ENCODE measurements around the gene GPR107.

The GPR107 gene

GRCh38 chr9:130058154-130058553, 4.4 kb downstream of the GPR107 start:
- no peaks in the 10 kb centered on the region for H3K9me3 Mint-ChIP-seq
- H3K36me3 Mint-ChIP-seq (ENCODE audit: low read depth), result peaks cover 46% of the 10 kb centered on the region
- peaks cover 30% of the 10 kb centered on the region for H3K4me1 Mint-ChIP-seq (ENCODE audit: low read depth)
- no peak overlapping the region for H3K4me3 Mint-ChIP-seq
- no peak for DNase-seq
- H3K27ac Mint-ChIP-seq, result peak overlapping the region; percentile 59
- H3K27me3 Mint-ChIP-seq, result no peaks in the 10 kb centered on the region

DNA sequence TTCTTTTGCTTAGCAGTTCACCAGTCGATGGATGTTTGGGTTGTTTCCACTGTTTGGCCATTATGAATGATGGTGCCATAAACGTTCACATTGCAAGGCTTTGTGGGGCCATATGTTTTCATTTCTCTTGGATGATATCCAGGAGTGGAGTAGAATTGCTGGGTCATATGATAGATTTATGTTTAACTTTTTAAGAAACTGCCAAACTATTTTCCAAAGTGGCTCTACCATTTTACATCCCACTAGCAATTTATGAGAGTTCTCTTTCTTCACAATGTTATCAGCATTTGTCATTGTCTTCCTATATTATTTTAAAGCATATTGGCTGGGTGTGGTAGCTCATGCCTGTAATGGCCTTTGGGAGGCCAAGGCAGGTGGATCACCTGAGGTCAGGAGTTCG, 5.2 kb downstream of the GPR107 start:
- peaks cover 30% of the 10 kb centered on the region for H3K4me1 Mint-ChIP-seq (ENCODE audit: low read depth)
- peaks cover 45% of the 10 kb centered on the region for H3K36me3 Mint-ChIP-seq (ENCODE audit: low read depth)
- H3K4me3 Mint-ChIP-seq, result no peak overlapping the region
- H3K27ac Mint-ChIP-seq, result peak overlapping the region; percentile 7
- no peaks in the 10 kb centered on the region for H3K9me3 Mint-ChIP-seq
- H3K27me3 Mint-ChIP-seq, result no peaks in the 10 kb centered on the region
- DNase-seq, result no peak

- DNase-seq, result no peak
- Mint-ChIP-seq H3K4me1 (ENCODE audit: low read depth) (peaks cover 26% of the 10 kb centered on the region), H3K27me3 (no peaks in the 10 kb centered on the region), H3K27ac (no peak overlapping the region), H3K4me3 (no peak overlapping the region), H3K36me3 (ENCODE audit: low read depth) (peaks cover 42% of the 10 kb centered on the region), H3K9me3 (no peaks in the 10 kb centered on the region)
Measured at GRCh38 chr9:130060296-130060695, 6.6 kb downstream of the GPR107 start.

- H3K27ac Mint-ChIP-seq, result no peak overlapping the region
- no peaks in the 10 kb centered on the region for H3K27me3 Mint-ChIP-seq
- peaks cover 43% of the 10 kb centered on the region for H3K36me3 Mint-ChIP-seq (ENCODE audit: low read depth)
- DNase-seq, result no peak
- peaks cover 29% of the 10 kb centered on the region for H3K4me1 Mint-ChIP-seq (ENCODE audit: low read depth)
- no peak overlapping the region for H3K4me3 Mint-ChIP-seq
- H3K9me3 Mint-ChIP-seq, result no peaks in the 10 kb centered on the region
Measured at GRCh38 chr9:130062750-130063149, 9.0 kb downstream of the GPR107 start.

- Mint-ChIP-seq H3K36me3 (ENCODE audit: low read depth) (peaks cover 30% of the 10 kb centered on the region), H3K27ac (no peak overlapping the region), H3K9me3 (no peaks in the 10 kb centered on the region), H3K27me3 (no peaks in the 10 kb centered on the region), H3K4me1 (ENCODE audit: low read depth) (peaks cover 36% of the 10 kb centered on the region), H3K4me3 (no peak overlapping the region)
- DNase-seq, result no peak
Measured at GRCh38 chr9:130064621-130065020, 10.9 kb downstream of the GPR107 start.

DNA sequence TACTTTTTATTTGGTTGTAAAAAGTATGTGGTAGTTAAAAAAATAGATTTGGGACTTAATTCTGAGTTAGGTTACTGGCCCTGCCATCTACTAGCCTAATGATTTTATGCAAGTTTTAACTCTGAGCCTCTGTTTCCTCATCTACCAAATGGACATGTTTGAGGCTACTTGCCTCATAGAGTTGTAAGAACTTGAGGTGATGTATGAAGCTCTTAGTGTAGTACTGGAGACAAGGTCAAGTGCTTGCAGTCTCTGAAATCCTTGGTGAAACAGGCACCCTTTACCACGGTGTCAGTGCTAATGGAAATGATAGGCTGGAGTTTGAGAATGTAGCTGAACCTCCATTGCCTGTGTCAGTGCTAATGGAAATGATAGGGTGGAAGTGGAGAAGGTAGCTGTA, 15.3 kb downstream of the GPR107 start:
- Mint-ChIP-seq H3K4me1 (ENCODE audit: low read depth) (peaks cover 40% of the 10 kb centered on the region), H3K27me3 (no peaks in the 10 kb centered on the region), H3K4me3 (no peak overlapping the region)

GRCh38 chr9:130072515-130073235, 19.0 kb downstream of the GPR107 start:
- Mint-ChIP-seq H3K9me3 (no peaks in the 10 kb centered on the region), H3K4me3 (no peak overlapping the region), H3K4me1 (ENCODE audit: low read depth) (peaks cover 37% of the 10 kb centered on the region), H3K36me3 (ENCODE audit: low read depth) (peaks cover 40% of the 10 kb centered on the region), H3K27me3 (no peaks in the 10 kb centered on the region), H3K27ac (peak overlapping the region; percentile 75)
- DNase-seq, result no peak

More for the DNA sequence above, 15.3 kb downstream of the GPR107 start:
- Mint-ChIP-seq H3K27ac (peak overlapping the region; percentile 67), H3K36me3 (ENCODE audit: low read depth) (peaks cover 23% of the 10 kb centered on the region), H3K9me3 (no peaks in the 10 kb centered on the region)
- no peak for DNase-seq

DNA sequence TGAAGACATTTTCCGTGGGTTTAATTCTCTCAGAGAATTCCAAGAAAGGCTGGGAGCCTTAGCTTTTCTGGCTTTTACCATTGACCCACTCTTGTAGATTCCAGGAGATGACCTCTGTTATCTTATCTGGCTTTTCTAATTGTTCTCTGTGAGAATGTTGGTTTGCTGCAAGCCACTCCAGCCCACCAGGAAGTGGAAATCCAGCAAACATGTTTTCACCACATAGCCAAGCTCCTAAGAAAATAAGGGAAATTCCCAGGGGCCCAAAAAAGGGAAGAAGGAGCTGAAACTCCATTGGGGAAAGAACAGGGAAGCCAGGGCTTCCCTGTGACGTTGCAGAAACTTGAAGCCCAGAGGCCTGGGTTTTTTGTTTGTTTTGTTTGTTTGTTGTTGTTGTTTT, 19.7 kb downstream of the GPR107 start:
- Mint-ChIP-seq H3K4me1 (ENCODE audit: low read depth) (peaks cover 32% of the 10 kb centered on the region), H3K27me3 (no peaks in the 10 kb centered on the region), H3K9me3 (no peaks in the 10 kb centered on the region), H3K4me3 (no peak overlapping the region), H3K36me3 (ENCODE audit: low read depth) (peaks cover 47% of the 10 kb centered on the region), H3K27ac (peak overlapping the region; percentile 75)
- no peak for DNase-seq

- no peak overlapping the region for H3K27ac Mint-ChIP-seq
- no peaks in the 10 kb centered on the region for H3K27me3 Mint-ChIP-seq
- H3K36me3 Mint-ChIP-seq (ENCODE audit: low read depth), result peaks cover 80% of the 10 kb centered on the region
- no peak for DNase-seq
- H3K4me3 Mint-ChIP-seq, result no peak overlapping the region
- H3K4me1 Mint-ChIP-seq (ENCODE audit: low read depth), result peaks cover 10% of the 10 kb centered on the region
- H3K9me3 Mint-ChIP-seq, result no peaks in the 10 kb centered on the region
Measured at GRCh38 chr9:130078547-130078946, 24.8 kb downstream of the GPR107 start.

- Mint-ChIP-seq H3K4me3 (no peak overlapping the region), H3K4me1 (ENCODE audit: low read depth) (no peaks in the 10 kb centered on the region), H3K9me3 (no peaks in the 10 kb centered on the region), H3K27ac (no peak overlapping the region), H3K36me3 (ENCODE audit: low read depth) (peaks cover 83% of the 10 kb centered on the region), H3K27me3 (no peaks in the 10 kb centered on the region)
- no peak for DNase-seq
Measured at GRCh38 chr9:130084337-130084736, 30.6 kb downstream of the GPR107 start.

- Mint-ChIP-seq H3K4me3 (no peak overlapping the region), H3K4me1 (ENCODE audit: low read depth) (no peaks in the 10 kb centered on the region), H3K27ac (peak overlapping the region; percentile 1), H3K9me3 (no peaks in the 10 kb centered on the region), H3K36me3 (ENCODE audit: low read depth) (peaks cover 80% of the 10 kb centered on the region), H3K27me3 (no peaks in the 10 kb centered on the region)
- DNase-seq, result no peak
Measured at GRCh38 chr9:130088051-130088450, 34.3 kb downstream of the GPR107 start.

GRCh38 chr9:130089141-130089540, 35.4 kb downstream of the GPR107 start:
- Mint-ChIP-seq H3K27me3 (no peaks in the 10 kb centered on the region), H3K36me3 (ENCODE audit: low read depth) (peaks cover 80% of the 10 kb centered on the region), H3K4me1 (ENCODE audit: low read depth) (no peaks in the 10 kb centered on the region), H3K9me3 (no peaks in the 10 kb centered on the region), H3K4me3 (no peak overlapping the region), H3K27ac (no peak overlapping the region)
- DNase-seq, result no peak

- H3K9me3 Mint-ChIP-seq, result no peaks in the 10 kb centered on the region
Measured at GRCh38 chr9:130090915-130091314, 37.2 kb downstream of the GPR107 start.

DNA sequence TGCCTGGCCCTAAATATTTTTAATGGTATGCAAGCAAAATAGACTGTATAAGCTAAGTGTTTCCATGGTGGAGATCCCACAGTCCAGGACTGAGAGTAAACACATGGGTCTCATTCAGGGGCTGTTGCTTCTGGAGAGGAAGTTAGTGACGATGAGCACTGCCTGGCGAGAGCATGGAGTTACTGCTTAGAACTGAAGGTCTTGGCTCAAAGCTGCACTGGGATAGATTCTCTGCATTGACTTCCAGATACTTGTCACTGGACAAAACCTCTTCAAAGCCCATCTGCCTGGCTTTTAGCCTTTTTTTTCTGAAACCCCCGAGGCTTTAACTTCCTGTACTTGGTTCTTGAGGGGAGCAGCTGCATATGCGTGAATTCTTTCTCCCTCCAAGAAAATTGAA, 39.2 kb downstream of the GPR107 start:
- Mint-ChIP-seq H3K4me1 (ENCODE audit: low read depth) (peaks cover 15% of the 10 kb centered on the region), H3K4me3 (no peak overlapping the region), H3K36me3 (ENCODE audit: low read depth) (peaks cover 80% of the 10 kb centered on the region), H3K27me3 (no peaks in the 10 kb centered on the region), H3K9me3 (no peaks in the 10 kb centered on the region), H3K27ac (peak overlapping the region; percentile 53)
- no peak for DNase-seq

More at GRCh38 chr9:130090915-130091314, 37.2 kb downstream of the GPR107 start:
- no peak overlapping the region for H3K4me3 Mint-ChIP-seq
- no peak overlapping the region for H3K27ac Mint-ChIP-seq
- H3K4me1 Mint-ChIP-seq (ENCODE audit: low read depth), result peaks cover 7% of the 10 kb centered on the region
- no peaks in the 10 kb centered on the region for H3K27me3 Mint-ChIP-seq
- peaks cover 79% of the 10 kb centered on the region for H3K36me3 Mint-ChIP-seq (ENCODE audit: low read depth)
- no peak for DNase-seq

DNA sequence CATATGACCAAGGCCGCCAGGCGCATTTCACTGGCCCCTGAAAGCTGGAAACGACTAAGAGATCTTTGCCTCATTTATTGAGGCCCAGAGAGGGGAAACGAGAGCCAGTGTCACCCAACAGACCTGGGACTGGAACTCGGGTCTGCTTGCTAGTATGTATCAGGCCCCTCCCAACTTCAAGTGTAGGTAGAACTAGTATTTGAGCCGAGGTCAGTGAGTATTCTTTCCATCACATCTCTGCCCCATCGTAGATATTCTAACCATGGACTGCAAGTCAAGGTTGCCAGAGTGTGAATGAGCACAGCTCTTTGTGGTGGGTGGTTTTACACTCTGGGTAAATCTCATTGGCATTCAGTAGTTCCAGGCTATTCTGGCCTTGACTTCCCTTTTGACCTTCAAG, 42.2 kb downstream of the GPR107 start:
- DNase-seq, result no peak
- Mint-ChIP-seq H3K27ac (peak overlapping the region; percentile 55), H3K9me3 (no peaks in the 10 kb centered on the region), H3K4me1 (ENCODE audit: low read depth) (peaks cover 22% of the 10 kb centered on the region), H3K4me3 (no peak overlapping the region), H3K36me3 (ENCODE audit: low read depth) (peaks cover 82% of the 10 kb centered on the region), H3K27me3 (no peaks in the 10 kb centered on the region)

All from activated T-cell treated with anti-CD3 and anti-CD28 coated beads, Interleukin-2, amount 50 U/mL, for 24 hours (primary cell).